Glomerular endothelial cell (primary cell): ENCODE data around the gene AIP. TPM values are rescaled to one million over a fixed set of nuclear protein-coding genes. Genes with fewer than 3 reads are reported as not detected.
A peak's percentile ranks its signal among the peaks of the same experiment; 100 is the strongest.
"Not testable (repeated sequence)": the region's sequence is repeated elsewhere in the genome, so short reads cannot be mapped to it uniquely, and the experiment has no call there.

Experiments used
- DNase-seq: peaks from one replicate; pipeline ENCODE4 v3.0.0-alpha.2; 2011; ENCODE audit warnings: low read depth, low spot score; ENCODE audit errors: extremely low read depth
- total RNA-seq: library from RNA; depleted of rRNA; stranded (reverse); fragments of >200 nt; gene quantifications from 2 replicates; pipeline ENCODE4 v1.2.3, GENCODE V29; 2015

The AIP gene
- total RNA-seq, 1 donor from 2014 or later, result 51.9 TPM

DNA sequence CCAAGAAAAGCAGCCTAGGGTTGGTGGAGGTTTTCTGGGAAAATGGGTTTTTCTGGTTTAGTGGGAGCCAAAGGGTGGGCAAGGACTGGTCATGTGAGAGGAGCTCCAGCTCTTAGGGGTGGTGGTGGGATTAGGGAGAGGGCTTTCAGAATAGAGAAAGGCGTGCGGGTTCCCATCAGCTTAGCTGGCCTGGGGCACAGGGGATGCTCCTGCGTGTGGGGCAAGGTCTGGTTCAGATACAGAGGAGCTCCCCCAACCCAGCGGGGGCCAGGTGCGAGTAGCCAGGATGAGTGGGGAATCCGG, 14.4 kb upstream of the AIP start:
- no peak for DNase-seq

DNA sequence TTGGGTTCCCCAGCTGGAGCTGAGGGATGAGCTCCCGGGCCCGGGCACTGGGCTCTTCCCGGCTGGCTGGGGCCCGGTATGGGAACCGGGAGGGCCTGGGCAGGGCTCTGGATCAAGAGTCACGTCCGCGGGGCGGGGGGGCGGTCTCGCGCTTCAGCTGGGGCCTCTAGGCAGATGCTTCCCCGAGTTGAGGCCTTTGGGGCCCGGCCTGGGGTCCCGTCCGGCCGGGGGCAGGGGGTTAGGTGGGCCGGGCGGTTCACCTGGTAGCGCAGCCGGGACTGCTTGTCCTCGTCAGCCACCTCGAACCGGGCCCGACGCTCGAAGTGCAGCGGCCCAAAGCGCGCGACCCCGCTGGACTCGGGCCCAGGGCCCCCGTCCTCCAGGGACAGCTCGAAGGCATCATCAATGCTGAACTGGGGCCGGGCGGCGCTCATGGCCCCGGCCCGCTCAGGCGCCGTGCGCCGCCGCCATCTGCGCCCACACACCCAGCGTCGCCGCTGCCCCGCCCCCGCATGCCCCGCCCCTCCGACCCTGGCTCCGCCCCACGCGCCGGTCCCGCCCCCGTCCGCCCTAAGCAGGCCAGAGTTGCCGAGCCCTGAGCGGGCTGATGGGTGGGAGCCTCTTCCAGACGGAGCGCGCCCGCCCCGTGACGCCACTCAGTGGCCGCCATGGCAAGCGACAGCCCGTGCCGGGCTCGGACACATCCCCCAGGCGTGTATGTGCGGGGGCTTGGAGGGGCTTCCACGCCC, 13.9 kb upstream of the AIP start, which contains the start of gene TMEM134:
TSS of gene TMEM134 (minus strand) at position 493 of the 749 bp plus-strand sequence. CDS start at position 434, 59 bp downstream.
- DNase-seq, result peak; percentile 14

DNA sequence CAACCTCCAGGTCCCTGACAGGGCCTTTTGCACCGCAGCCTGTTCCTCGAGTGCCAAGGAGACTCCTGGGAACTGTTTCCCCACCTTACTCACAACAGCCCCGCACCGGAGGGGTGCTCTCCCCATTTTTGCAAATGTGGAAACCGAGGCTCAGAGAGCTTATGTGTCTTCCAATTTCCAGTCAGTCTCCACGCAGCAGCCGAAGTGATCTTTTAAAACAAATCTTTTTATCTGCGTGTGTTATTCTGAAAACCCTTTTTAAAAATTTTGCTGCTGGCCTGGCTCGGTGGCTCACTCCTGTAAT, 13.4 kb upstream of the AIP start:
- no peak for DNase-seq

DNA sequence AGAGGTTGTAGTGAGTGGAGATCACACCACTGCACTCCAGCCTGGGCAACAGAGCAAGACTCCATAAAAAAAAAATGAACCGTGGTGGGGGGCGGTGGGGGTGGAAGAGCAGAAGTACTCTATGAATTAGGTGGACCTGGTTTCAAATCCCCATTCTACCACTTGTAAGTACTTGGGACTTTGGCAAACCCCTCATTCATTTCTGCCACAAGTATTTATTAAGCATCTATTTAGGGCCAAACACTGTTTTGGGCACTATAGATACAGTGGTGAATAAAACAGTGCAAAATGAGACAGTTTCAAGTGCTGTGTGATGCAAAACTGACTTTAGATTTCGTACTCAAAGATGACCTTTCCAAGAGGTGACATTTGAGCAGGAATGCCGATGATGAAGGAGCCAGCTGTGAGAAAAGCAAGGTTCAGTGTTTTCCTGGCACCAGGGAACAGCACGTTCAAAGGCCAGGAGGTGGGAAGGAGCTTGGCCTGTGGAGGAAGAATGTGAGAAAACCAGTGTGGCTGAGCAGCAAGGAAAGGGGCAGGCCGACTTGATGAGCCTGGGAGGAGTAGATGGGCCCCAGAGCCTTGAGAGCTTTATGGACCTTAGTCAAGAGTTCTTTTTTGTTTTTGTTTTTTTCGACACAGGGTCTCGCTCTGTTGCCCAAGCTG, 12.4 kb upstream of the AIP start:
- DNase-seq, result no peak

DNA sequence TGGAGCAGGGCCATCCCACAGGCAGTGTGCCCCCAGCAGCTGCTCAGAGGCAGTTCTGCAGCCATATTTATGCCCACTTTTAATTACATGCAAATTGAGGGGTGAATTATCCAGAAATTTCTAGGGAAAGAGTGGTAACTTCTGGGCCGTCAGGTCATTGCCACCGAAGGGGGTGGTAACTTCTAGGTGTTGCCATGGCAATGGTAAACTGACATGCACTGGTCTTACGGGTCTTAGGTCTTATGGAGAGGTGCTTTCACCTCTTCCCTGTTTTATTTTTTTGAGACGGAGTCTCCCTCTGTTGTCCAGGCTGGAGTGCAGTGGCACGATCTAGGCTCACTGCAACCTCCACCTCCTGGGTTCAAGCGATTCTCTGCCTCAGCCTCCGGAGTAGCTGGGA, 9.9 kb upstream of the AIP start:
- no peak for DNase-seq

DNA sequence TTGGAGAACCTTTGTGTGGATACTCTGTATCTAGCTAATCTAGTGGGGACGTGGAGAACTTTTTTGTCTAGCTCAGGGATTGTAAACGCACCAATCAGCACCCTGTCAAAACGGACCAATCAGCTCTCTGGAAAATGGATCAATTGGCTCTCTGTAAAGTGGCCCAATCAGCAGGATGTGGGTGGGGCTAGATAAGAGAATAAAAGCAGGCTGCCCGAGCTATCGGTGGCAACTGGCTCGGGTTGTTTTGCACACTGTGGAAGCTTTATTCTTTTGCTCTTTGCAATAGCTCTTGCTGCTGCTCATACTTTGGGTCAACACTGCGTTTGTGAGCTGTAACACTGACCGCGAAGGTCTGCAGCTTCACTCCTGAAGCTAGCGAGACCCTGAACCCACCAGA, 6.1 kb upstream of the AIP start:
- DNase-seq, result not testable (repeated sequence)

DNA sequence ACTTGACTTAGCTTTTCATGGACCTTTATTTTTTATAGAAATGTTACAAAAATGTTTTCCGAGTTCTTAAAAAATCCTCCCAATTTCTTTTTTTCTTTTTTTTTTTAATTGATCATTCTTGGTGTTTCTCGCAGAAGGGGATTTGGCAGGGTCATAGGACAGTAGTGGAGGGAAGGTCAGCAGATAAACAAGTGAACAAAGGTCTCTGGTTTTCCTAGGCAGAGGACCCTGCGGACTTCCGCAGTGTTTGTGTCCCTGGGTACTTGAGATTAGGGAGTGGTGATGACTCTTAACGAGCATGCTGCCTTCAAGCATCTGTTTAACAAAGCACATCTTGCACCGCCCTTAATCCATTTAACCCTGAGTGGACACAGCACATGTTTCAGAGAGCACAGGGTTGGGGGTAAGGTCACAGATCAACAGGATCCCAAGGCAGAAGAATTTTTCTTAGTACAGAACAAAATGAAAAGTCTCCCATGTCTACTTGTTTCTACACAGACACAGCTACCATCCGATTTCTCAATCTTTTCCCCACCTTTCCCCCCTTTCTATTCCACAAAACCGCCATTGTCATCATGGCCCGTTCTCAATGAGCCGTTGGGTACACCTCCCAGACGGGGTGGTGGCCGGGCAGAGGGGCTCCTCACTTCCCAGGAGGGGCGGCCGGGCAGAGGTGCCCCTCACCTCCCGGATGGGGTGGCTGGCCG, 5.3 kb upstream of the AIP start:
- DNase-seq, result not testable (repeated sequence)

DNA sequence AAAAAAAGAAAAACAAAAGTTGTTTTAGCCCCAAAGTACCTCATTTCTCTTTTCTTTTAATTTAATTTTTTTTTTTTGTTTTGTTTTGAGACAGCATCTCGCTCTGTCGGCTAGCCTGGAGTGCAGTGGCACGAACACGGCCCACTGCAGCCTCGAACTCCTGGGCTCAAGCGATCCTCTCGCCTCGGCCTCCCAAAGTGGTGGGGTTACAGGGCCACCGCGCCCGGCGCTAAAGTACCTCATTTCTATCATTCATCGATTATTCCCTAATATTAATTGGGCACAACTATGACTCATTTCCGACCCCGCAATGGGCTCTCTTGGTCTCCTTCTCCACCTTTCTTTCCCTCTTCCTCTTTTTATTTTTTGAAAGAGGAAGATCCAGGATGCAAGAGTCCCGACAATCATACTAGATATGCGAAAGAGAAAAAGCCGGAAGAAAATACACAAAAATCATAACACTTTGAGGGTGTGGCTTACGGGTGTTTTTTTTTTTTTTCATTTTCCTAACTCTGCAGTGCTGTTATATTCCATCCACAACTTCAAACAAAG, 475 bp upstream of the AIP start:
- no peak for DNase-seq

DNA sequence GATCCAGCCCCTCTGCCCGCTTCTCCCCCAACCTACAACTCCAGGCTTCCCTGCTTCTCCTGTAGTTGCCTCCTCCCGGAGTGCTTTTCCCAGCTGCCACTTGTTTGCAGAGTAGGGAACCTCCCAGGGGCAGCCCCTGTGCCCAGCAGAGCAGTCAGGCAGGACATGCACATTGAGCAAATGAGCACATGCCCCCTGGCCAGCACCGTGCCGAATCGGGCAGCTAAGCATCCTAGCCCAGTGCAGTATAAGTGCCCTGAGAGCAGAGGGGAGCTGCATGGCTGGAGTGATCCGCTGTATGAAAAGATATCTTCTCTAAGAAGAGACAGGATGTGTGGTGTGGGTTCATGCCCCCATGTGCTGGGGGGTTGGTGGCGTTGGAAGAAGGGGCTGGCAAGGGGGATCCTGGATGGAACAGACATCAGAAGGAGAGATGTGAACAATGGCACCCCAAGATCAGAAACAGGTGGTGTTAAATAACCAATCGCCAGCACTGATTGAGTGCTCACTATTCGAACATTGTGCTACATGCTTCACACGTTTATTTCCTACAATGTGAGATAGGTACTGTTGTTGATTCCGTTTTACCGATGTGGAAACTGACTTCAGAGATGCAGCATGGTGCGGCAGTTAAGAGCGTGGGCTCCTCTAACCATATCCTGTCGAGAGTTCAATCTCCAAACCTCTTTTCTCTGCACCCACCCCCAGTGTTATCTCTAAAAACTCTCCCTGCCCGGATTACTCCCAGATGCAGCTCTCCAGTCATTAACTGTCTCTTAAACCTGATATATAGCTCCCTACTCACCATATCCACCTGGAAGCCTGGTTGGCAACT, 1.2 kb downstream of the AIP start:
- DNase-seq, result no peak

DNA sequence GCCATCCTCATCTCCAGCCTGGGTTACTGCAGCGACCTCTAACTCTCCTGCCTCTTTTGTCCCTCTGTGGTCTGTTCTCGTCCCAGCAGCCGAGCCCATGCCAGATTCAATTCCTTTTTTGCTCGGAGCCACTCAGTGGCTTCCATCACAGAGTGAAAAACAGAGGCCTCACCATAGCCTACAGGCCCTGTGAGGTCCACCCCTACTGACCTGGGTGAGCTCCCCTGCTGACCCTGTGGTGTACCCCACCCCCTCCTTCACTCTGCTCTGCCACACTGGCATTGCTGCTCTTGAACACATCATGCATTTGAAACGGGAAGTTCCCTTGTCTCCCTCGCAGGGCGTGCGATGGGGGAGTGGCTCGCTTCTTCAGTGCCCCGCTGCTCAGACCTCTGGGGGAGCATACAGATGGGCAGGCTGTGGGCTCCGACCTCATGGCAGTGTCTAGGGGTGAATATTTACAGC, 2.1 kb downstream of the AIP start:
- no peak for DNase-seq

DNA sequence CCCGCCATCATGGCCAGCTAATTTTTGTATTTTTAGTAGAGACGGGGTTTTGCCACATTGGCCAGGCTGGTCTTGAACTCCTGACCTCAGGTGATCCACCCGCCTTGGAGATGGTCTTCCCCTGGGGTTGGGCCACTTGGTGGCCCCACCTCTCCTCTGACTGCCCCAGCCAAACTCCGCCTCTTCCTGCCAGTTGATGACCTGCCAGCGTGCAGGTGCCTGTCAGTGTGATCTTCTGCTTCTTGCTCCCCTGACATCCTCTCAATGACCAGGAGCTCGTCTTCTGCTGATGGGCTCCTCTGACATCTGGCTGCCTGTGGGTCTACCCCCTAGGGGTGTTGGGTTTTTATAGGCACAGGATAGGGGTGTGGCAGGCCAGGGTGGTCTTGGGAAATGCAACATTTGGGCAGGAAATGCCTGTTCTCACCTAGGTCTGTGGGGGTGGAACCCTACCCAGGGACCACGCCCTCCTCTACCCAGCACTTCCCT, 3.1 kb downstream of the AIP start:
- DNase-seq, result not testable (repeated sequence)

DNA sequence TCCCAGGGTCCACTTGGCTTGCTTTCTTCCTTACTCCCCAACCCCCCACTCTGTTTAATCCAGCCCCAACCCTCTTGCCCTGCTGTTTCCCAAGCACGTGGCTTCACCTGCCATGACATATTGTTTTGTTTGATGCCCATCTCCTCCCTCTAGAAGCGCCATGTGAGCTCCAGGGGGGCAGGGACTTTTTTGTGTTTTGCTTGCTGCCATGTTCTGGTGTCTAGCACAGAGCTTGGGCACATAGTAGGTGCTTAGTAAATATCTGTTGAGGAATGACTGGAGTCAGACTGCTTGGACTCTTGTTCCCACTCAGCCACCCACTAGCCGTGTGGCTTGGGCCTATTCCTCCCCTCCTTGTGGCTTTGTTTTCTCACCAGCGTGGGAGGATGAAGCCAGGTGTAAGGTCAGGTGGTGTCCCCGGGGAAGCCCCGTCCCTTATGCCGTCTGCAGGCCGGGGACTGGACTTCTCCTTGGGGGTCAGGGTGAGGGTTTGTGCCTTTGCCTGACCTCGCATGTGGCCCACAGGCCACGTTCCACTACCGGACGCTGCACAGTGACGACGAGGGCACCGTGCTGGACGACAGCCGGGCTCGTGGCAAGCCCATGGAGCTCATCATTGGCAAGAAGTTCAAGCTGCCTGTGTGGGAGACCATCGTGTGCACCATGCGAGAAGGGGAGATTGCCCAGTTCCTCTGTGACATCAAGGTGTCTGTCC, 3.8 kb downstream of the AIP start:
- no peak for DNase-seq

DNA sequence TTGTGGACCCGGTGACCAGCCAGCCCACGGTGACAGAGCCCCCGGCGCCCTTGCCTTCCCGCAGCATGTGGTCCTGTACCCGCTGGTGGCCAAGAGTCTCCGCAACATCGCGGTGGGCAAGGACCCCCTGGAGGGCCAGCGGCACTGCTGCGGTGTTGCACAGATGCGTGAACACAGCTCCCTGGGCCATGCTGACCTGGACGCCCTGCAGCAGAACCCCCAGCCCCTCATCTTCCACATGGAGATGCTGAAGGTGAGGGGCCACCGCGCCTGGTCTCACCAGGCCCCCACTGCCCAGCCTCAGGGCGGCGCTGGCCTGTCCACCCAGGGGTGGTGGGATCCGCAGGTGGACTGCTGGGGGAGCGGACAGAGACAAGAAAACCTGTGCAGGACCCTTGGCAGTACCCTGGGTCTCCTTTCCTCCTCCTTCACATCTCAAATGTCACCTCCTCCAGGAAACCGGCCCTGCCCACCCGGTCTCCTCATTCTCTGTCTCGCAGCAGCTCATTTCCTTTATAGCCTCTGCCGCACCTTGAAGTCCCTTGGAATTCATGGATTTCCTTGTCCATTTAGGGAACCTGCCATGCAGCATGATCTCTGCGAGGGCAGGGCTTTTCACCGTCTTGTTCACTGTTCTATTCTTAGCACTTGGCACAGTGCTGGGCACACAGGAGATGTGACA, 6.5 kb downstream of the AIP start:
- DNase-seq, result no peak

DNA sequence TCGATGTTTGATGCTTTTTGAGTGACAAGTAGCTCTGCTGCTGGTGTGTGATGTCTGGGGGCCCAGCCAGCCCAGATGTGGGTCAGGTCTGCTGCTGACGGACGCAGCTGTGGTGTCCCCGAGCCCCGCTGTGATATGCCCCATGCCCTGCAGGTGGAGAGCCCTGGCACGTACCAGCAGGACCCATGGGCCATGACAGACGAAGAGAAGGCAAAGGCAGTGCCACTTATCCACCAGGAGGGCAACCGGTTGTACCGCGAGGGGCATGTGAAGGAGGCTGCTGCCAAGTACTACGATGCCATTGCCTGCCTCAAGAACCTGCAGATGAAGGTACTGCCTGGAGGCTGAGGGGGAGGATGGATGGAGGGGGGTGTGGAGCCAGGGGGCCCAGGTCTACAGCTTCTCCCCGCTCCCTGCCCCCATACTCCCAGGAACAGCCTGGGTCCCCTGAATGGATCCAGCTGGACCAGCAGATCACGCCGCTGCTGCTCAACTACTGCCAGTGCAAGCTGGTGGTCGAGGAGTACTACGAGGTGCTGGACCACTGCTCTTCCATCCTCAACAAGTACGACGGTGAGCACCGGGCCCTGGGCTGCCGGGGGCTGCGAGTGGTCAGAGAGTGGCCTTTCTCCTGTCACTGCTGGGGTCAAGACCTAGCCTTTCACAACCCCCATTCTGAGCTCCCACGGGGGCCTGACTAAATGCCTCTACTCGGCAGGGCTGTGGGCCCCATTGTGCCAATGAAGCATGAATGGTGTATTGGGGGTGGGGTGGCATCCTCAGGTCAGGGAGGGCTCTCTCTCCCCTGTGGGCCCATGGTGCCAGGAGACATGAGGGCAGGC, 7.3 kb downstream of the AIP start:
- DNase-seq, result no peak

DNA sequence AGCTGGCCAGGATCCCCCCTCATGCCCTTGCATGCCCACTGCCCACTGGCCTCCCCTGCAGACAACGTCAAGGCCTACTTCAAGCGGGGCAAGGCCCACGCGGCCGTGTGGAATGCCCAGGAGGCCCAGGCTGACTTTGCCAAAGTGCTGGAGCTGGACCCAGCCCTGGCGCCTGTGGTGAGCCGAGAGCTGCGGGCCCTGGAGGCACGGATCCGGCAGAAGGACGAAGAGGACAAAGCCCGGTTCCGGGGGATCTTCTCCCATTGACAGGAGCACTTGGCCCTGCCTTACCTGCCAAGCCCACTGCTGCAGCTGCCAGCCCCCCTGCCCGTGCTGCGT, 7.9 kb downstream of the AIP start:
- no peak for DNase-seq

DNA sequence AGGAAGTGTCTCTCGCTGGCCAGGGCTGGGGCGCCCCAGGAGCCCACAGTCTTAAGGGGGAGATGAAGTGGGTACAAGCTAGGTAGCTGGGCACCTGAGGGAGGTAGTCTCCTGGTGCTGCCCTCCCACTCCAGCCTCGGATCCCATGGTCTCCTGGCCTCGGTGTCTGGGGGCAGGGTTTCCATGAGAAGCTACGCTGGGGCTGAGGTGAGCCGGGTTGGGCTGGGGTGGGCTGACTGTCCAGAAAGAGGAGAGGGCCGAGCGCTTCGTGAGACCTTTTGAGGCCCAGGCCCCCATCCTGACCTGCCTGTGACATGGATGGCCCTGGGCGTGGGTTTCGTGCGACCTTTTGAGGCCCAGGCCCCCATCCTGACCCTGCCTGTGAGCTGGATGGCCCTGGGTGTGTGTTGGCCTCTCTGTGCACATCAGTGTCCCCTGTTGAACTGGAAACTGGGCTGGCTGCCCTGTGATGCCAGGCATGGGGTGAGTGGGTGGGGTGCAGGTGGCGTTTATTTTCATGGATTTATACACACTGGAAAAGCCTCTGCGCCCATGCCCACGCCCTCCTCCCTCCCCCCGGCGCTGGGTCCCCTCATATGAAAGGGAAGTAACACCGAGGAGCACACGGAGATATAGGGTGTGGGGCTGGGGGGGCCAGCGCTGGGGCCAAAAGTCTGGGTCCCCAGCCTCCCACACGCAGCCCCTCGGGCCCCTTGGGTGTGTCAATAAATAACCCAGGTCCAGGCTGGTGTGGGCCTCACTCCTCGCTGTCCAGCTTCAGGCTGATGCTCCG, 8.6 kb downstream of the AIP start:
- no peak for DNase-seq

DNA sequence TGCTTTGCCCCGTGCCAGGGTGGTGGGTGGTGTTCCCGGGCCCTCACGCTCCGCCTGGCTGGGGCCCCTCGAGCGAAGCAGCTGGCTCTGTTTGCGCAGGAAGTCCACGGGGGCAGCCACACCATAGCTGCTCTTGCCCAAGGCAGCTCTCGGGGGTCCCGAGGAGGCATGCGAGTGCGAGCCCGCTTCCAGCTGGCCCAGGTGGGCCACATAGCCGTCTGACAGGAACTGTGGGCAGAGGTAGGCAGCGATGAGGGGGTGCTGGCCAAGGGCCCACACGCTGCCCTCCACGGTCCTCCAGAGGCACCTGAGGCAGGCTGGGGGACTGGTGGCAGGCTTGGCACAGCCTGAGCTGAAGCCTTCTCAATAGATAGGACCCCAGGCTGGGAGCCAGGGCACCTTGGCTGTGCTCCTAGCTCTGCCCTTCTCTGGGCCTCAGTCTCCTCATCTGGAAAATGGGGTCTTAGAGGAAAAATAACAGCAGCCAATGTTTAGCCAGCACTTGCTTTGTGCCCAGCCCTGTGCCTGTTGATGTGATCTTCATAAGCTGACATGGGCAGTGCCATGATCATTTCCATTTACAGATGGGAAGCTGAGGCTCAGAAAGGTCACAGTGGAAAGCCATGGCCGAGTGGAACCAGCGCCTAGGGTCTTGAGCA, 9.4 kb downstream of the AIP start:
- no peak for DNase-seq
